GM19395 (cell line): Measurements from ENCODE around the gene MFSD6.
"Not testable (repeated sequence)": the region's sequence is repeated elsewhere in the genome, so short reads cannot be mapped to it uniquely, and the experiment has no call there.

Experiments used
- ATAC-seq: cut with Tn5 transposase; IDR thresholded peaks from one replicate; pipeline ENCODE4 v1.9.1; 2021; ENCODE audit warnings: mild to moderate bottlenecking, moderate library complexity; ENCODE audit not compliant: unreplicated experiment

The MFSD6 gene

DNA sequence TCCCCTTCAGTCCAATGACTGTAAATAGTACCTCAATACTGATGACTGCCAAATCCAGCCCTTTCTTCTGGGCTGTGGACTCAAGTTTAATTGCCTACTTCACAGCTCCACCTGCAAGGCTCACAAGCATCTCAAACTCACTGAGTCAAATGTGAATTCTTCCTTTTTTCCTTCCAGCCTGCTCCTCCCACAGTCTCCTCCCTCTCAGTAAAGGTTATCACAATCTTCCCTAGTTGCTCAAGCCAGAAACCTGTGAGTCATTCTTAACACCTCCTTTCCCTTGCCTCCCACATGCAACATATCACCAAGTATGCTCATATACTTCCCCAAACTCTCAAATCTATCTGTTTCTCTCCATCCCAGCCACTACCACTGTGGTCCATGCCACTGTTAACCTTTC, 3.7 kb upstream of the MFSD6 start:
- no peak for ATAC-seq

DNA sequence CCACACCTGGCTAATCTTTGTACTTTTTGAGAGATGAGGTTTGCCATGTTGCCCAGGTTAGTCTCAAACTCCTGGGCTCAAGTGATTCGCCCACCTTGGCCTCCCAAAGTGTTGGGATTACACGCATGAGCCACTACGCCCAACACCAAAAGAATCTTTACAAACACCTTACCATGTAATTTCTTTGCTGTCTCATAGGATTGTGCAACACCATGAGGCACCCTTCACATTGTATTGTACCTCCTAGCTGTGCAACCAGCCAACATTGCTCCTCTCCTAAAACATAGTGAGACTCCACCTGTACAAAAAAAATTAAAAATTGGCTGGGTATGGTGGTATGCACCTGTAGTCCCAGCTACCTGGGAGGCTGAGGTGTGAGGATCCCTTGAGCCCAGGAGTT, 3.1 kb upstream of the MFSD6 start:
- no peak for ATAC-seq

DNA sequence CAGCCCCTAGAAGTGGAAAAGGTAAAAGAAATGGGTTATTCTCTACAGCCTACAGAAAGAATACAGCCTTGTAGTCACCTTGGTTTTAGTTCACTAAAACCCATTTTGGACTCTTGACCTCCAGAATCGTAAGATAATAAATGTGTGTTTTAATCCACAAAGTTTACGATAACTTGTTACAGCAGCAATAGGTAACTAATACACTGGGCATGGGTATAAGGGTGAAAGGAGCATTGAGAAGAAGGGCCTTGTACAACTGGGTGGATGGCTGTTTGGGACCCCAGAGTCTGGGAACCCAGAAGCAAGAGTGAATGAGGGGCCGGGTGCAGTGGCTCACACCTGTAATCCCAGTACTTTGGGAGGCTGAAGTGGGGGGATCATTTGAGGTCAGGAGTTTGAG, 2.2 kb upstream of the MFSD6 start:
- no peak for ATAC-seq

DNA sequence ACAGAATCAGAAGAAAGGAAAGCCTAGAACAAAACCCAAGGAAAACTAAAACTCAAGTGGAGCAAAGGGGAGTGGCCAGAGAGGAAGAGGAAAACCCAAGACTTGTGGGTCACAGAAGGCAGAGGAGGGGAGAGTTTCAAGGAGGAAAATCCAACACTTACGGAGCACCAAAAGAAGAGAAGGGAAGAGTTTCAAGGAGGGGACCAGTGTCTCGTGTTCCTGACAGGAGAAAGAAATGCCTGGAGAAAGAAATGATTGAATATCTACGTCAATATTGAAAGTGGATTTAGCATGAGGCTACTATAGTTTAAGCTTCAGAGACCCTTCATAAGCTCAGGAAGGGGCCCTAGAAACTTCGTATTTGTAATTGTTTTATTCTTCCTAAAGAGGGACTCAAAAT, 1.4 kb upstream of the MFSD6 start:
- ATAC-seq = no peak

DNA sequence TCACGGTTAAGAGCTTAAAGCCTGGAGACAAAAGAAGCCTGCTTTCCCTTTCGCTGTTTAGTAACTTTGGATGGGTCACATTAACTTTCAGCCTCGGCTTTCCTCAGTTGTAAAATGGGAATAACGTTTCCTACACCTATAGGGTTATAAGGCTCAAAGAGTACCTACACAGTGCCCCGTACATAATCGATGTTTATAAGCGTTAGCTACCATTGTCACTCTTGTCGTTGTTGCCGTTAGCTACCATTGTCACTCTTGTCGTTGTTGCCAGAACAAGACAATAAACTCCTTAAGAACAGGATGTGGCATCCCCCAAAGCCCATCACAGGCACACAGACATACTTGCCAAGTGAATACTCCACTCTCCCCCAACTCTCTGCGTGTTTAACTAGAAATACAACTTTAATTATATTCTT, 901 bp upstream of the MFSD6 start:
- peak; percentile 0 for ATAC-seq

DNA sequence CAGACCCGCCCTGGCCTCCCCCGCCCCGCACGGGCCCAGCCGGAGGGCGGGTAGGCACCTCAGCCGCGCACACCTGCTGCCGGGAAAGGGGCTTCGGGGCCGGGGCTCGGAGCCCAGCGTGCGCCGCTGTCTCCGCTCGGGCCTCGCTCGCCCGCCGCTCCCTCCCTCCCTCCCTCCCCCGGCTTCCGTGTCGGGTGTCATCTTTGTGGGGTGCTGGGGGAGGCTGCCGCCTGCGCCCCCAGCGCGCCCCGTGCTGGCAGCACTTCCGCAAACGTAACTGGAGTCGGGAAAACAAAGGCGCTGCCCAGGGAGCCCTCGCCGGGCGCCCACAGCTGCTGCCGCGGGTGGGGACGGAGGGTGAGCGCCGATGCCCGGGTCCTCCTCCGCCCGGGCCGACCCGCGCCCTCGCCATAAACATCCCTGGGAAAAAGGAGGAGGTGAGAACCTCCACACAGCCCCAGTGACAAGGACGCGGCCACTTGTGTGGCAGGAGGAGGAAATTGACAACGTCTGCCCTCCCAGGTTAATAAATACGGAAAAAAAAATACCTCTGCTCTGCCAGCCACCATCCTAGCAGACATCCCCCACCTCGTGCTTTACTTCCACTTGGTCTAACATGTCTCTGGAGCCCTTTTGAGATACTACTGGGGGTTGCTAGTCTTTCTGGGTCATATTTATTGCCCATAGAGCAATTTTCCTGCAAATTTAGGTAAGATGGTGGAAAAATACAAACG, 550 bp downstream of the MFSD6 start:
- ATAC-seq = peak; percentile 68

DNA sequence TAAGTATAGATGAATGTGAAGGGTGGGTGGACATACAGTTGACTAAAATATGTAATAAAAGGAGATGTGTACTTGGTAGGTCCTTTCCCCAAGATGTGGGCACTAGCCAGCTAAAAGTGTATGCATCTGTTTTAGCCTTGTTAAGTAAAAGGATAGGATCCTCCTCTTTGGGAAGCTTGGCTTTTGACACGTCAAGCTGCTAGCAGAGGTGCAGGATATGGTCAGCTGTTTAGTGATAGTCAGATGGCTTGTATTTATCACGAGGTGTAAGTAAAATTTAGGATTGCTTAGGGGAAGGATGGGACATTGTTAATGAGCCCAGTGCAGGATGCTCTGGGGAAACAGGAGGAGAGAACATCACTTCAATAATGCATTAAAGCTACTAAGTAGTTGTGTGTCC, 1.5 kb downstream of the MFSD6 start:
- ATAC-seq = no peak

DNA sequence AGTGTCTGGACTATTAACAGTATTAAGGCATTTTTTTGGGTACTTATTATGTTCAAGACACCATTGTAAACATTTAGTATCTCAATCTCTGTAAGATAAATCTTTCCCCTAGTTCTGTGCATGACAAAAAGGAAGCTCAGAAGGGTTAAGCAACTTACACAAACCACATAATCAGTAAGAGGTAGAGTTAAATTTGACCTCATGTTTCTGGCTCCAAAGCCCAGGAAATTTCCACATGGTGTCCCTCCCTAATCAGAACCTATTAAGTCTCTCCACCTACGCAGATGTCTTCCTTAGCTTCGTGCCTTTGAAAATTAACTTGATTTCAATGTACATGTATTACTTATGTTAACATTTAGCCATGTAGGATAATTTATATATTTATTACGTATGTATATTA, 2.0 kb downstream of the MFSD6 start:
- no peak for ATAC-seq

DNA sequence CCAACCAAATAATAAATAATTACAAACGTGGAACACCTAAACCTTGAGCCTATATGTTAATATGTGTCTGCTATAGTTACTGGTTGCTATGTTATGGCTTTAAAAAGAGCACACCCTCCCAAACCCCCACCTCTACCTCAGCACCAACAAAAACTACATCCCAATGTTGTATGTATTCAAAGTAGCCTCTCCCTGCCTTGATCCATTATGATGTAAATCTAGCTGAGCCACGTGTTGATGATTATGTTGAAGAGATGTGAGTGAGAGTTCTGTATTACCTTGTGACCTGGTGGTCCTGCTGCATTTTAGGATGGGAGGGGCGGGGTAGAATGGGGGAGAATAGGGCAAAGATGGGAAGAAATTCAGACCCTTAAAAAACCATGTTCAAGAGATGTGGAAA, 4.8 kb downstream of the MFSD6 start:
- ATAC-seq = no peak

DNA sequence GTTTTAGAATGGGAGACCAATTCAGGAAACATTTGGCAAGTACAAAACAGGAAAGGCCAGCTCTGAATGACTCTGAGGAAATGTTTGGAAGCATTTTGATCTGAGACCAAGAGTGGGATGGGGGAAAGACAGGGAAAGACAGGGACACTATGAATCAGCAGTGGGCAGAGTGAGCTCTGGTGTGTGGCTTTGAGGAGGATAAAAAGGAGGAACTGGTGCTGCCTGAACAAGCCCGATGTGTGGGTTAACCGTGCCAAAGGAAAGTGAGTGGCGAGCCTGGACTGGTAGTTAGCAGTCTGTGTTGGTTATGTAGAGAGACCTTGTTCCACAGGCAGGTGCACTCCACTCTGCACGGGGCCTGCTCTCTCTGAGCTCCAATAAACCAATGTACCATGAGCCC, 5.3 kb downstream of the MFSD6 start:
- ATAC-seq = no peak

DNA sequence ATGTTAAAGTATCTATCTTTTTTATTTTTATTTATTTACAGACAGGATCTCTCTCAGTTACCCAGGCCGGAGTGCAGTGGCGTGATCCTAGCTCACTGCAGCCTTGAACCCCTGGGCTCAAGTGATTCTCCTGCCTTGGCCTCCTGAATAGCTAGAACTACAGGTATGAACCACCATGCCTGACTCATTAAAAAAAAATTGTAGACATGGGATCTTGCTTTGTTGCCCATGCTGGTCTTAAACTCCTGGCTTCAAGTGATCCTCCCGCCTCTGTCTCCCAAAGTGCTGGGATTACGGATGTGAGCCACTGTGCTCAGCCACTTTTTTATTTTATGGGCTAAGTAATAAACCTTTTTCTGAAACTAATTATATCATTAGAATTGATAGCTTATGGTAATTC, 7.1 kb downstream of the MFSD6 start:
- ATAC-seq = no peak

DNA sequence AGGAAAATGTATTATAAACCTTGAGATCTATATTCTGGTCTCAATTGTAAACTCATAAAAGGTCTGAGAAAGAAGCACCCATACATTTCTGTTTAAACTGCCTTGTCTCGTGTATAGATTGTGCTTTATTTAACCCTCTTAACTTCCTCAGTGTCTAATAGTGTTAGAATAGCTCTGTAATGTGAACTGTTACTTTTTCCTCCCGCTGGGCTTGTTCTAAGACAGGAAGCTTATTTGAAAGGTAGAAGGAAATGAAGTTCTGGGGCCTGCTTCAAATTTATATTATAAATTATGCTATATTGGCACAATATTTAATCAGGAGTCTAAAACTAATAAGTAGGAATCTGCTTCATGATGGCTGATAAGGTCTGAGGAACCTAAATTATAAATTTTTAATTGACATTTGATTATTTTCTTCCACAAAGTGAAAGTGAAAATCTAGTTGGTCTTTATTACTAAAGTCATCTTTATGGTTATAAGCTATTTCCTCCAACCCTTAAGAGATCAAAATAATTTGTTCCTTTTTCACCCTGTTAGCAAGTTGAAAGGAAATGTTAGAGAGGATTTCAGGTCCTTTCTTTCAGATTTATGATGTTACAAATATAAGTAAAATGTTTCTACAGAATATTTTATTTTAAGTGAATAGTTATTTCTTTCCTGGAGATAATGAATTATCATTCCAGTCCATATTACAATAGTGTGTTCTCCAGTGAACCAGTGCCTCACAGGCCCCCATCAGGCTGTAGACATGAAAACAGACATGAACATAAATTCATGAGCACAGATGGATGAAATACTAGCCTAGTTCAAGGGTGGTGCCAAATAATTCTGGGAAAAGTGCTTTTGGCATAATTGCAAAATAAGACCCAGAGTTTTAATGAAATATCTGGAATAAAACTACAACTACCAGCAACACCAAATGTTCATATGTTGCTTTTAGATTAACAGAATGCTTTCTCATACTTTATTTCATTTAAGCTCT, 7.9 kb downstream of the MFSD6 start:
- no peak for ATAC-seq

DNA sequence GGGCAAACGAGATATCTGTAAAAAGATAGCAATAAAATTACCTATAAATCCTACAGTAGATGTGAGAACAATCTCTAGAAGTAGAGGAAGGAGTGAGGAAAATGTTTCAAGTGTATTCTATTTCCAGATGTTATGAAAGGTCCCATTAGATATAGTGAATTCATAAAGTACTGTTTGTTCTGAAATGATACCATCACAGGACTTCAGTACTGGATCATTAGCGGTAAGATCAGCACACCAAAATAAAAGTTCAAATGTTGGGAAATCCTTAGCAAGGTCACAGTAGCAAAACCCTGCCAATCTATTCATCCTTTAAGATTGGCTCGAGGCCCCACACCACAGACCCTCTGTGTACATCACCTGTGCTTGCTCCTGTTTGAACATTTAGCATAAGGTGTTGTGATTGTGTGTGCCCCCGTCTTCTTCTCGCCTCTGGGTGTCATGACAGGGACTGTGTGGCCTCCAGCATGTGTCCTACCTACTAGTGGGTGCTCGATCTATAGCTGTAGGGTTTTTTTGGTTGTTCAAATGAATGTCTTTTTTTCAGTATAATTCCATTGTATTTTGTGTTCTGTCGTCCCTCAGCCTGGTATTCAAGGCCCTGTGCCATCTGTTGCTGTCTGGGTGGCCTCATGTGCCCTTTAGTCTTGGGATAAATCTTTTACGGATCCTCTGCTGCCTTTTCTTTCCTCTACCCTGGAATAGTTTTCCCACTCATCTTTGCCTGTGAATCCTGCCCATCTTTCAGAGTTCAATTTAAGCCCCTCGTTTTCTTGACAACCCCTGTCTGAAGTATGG, 9.1 kb downstream of the MFSD6 start:
- no peak for ATAC-seq

DNA sequence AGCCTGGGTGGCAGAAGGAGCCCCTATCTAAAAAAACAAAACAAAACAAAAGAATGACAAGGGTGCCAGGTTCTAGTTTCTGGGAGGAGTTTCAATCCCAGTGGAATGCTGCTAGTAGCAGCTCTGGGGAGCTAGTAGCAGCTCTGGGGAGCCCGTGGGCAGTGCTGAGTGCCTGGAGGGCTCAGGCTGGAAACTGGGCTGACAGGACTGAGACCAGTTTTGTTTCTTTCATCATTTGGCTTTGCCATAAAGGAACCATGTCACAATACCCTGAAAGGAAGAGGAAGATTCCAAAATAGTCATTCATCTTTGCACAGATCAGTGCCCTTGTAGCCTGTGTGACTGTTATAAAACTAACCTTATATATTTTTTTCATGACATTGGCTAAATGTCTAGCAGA, 10.6 kb downstream of the MFSD6 start:
- ATAC-seq = no peak

DNA sequence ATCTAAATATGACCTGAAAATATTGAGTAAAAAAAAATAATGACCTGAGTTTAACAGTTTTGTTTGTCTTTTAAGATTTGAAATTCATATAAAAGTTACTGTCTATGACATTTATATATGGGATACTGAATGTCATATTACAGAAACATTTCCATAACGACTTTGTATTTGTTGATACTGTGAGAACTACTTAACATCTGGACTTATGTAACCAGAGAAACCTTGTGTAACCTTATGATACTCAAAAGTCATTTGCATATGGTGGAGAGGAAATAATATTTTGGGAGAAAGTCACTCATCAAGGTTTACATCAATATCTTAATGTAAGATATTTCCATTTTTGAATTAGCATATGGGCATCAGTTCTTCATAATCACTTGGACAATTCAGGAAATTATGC, 12.6 kb downstream of the MFSD6 start:
- ATAC-seq = no peak

DNA sequence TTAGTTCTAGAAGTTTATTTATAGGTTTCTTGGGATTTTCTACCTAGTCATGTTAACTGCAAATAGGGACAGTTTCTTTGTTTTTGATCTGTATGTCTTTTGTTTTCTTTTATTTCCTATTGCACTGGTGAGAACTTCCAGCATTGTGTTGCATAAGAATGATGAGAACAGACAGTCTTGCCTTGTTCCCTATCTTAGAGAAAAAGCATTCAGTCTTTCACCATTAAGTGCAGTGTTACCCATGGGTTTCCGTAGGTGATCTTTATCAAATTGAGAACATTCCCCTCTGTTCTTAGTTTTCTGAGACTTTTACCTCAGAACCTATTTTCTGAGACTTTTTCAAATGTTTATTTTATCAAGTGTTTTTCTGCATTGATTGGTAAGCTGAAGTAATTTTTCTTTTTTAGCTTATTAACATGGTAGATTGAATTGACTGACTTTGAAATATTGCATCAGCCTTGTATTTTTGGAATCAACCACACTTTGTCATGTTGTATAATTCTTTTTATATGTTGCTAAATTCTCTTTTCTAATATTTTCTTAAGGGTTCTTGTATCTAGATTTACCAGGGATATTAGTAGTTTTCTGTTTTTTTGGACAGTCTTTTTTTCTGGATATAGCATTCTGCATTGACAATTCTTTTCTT, 17.2 kb downstream of the MFSD6 start:
- no peak for ATAC-seq

DNA sequence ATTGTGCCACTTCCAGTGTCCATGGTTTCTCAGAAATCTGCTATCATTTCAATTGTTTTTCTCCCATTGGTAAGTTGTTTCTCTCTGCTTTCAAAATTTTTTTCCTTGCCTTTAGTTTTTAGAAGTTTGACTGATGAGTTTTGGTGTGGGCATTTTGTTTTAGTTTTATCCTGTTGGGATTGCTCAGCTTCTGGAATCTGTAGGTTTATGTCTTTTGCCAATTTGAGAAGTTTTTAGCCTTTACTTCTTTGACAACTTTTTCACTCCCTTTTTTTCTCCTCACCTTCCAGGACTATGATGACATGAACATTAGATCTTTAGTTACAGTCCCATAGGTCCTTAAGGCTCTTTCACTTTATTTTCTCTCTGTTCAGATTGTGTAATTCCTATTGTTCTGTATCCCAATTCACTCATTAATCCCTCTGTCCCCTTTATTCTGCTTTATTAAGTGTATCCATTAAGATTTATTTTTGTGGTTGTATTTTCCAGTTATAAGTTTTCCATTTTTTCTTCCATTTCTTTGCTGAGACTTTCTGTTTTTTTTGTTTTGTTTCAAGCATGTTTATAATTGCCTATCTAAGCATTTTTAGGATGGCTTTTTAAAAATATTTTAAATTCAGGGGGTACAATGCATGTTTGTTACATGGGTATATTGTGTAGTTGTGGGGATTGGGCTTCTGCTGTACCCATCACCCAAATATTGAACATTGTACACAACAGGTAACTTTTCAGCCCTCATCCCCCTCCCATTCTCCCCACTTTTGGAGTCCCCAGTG, 17.9 kb downstream of the MFSD6 start:
- no peak for ATAC-seq

DNA sequence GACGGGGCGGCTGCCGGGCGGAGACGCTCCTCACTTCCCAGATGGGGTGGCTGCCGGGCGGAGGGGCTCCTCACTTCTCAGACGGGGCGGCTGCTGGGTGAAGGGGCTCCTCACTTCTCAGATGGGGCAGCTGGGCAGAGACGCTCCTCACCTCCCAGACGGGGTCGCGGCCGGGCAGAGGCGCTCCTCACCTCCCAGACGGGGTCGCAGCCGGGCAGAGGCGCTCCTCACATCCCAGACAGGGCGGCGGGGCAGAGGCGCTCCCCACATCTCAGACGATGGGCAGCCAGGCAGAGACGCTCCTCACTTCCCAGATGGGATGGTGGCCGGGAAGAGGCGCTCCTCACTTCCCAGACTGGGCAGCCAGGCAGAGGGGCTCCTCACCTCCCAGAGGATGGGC, 22.7 kb downstream of the MFSD6 start:
- not testable (repeated sequence) for ATAC-seq

DNA sequence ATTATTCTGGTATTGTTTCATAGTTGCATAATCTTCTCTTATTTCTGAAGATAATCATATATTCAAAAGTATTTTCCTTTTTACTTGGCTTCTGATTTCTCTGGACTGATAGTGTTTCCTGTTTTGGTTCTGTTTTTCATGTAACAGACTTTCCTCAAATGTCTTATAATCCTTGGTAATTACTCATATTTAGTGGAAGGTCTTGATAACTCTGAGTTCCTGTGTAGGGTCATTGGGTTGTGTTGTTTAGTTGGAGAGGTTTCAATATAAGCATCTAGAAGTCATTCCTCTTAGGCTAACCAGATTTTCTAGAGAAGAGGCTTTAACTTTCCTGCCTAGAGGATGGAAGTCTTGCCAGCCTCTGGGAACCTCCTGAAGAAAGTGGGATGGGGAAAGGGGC, 23.8 kb downstream of the MFSD6 start:
- ATAC-seq = no peak

DNA sequence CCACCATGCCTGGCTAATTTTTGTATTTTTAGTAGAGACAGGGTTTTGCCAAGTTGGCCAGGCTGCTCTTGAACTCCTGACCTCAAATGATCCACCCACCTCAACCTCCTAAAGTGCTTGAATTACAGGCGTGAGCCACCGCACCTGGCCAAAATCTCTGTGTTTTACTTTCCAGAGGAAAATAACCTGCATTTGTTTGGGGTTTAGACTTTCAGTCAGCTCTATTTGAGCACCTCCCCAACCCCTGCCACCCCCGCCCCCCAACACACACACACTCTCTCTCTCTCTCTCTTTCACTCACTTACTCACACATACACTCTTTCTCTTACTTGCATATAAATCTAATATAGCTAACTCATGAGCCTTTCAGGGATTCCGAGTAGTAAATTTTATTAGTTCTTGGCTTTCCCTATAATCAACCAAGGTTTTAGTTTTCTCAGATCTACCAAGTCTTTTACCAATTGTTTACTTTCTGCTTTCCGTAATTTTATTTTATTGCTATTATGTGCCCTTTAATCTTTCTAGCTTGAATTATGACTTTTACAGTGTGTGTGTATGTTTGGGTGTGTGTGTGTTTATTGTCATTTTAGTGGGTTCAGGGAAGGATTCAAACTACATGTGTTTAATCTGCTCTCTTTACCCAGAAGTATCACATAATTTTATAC, 24.5 kb downstream of the MFSD6 start:
- ATAC-seq = no peak
